K562 (cell line): ENCODE data around the gene AMBRA1. TPM values are rescaled to one million over a fixed set of nuclear protein-coding genes. Genes with fewer than 3 reads are reported as not detected.
A peak's percentile ranks its signal among the peaks of the same experiment; 100 is the strongest.

Experiments
- ELK3 ChIP-seq: fragments of 450-650 bp; formaldehyde crosslinking; IDR thresholded peaks from 2 replicates; pipeline ENCODE4 v1.4.0; 2020; ENCODE audit warnings: mild to moderate bottlenecking
- EZH2 ChIP-seq: IDR thresholded peaks from 2 replicates; pipeline ENCODE4 v1.6.1; 2012; ENCODE audit warnings: low read depth, mild to moderate bottlenecking, inconsistent platforms, low read length, borderline replicate concordance
- LCOR ChIP-seq: sonication (generic); formaldehyde crosslinking; IDR thresholded peaks from 2 replicates; pipeline ENCODE4 v1.8.0; 2022; ENCODE audit warnings: mild to moderate bottlenecking, missing genetic modification reagents
- MYBL2 ChIP-seq, 2 experiments: fragments of 450-650 bp in 1 of 2; sonication (generic) in 1 of 2; formaldehyde crosslinking in 1 of 2; IDR thresholded peaks; 2 replicates each; pipeline versions ENCODE4 v1.6.1 to v1.8.1; 2017 to 2022; ENCODE audit warnings: borderline replicate concordance in 1 of 2, inconsistent platforms in 1 of 2, low read depth in 1 of 2, mild to moderate bottlenecking in 1 of 2, missing genetic modification reagents in 1 of 2, moderate library complexity in 1 of 2
- PPARD ChIP-seq: fragments of 250-450 bp; sonication (Bioruptor Pico); IDR thresholded peaks from 2 replicates; pipeline ENCODE4 v1.8.0; 2022; ENCODE audit warnings: inconsistent platforms, mild to moderate bottlenecking, moderate library complexity
- RHOXF2B ChIP-seq: fragments of 250-450 bp; sonication (Bioruptor Pico); conservative IDR thresholded peaks from 2 replicates; pipeline ENCODE4 v1.5.1; 2021
- RREB1 ChIP-seq: fragments of 250-450 bp; sonication (Bioruptor Pico); IDR thresholded peaks from 2 replicates; pipeline ENCODE4 v1.4.0; 2020
- SRF ChIP-seq, 2 experiments: fragments of 250-450, 450-650 bp in 1 of 2; sonication (Bioruptor Pico) in 1 of 2; sonication (generic) in 1 of 2; formaldehyde crosslinking; IDR thresholded peaks; 2 replicates each; pipeline versions ENCODE4 v1.5.0 to v1.5.1; 2020 to 2022; ENCODE audit warnings: mild to moderate bottlenecking in 1 of 2, missing genetic modification reagents in 1 of 2
- TFAP4 ChIP-seq: sonication (generic); formaldehyde crosslinking; IDR thresholded peaks from 2 replicates; pipeline ENCODE4 v1.8.0; 2022; ENCODE audit warnings: missing genetic modification reagents, mild to moderate bottlenecking, moderate library complexity, borderline replicate concordance
- THAP12 ChIP-seq: fragments of 250-450 bp; sonication (Bioruptor Pico); IDR thresholded peaks from 2 replicates; pipeline ENCODE4 v1.9.0; 2021; ENCODE audit warnings: mild to moderate bottlenecking, inconsistent platforms
- TRIM24 ChIP-seq, 2 experiments: fragments of 450-650 bp; IDR thresholded peaks; 2 replicates each; pipeline ENCODE4 v1.6.1; 2016
- YY1 ChIP-seq, 3 experiments: IDR thresholded peaks; 2 replicates each; pipeline ENCODE4 v1.6.1; 2011; ENCODE audit warnings: low read length in 2 of 3, mild to moderate bottlenecking in 2 of 3, moderate library complexity in 2 of 3, borderline replicate concordance in 1 of 3, control low read depth in 1 of 3, low read depth in 1 of 3; ENCODE audit not compliant: insufficient read depth in 3 of 3, insufficient replicate concordance in 2 of 3, control insufficient read depth in 1 of 3, insufficient read length in 1 of 3; ENCODE audit errors: extremely low read depth in 1 of 3
- ZBTB17 ChIP-seq: fragments of 450-650 bp; formaldehyde crosslinking; IDR thresholded peaks from 2 replicates; pipeline ENCODE4 v1.4.0; 2020; ENCODE audit warnings: mild to moderate bottlenecking
- ZNF23 ChIP-seq: fragments of 250-450 bp; sonication (Bioruptor Pico); IDR thresholded peaks from 2 replicates; pipeline ENCODE4 v1.4.0; 2020; ENCODE audit warnings: mild to moderate bottlenecking
- ZNF766 ChIP-seq: fragments of 200-800 bp; sonication (Bioruptor generic); conservative IDR thresholded peaks from 2 replicates; pipeline ENCODE4 v1.6.1; 2016; ENCODE audit warnings: missing genetic modification characterization, missing compliant biosample characterization
- polyA plus RNA-seq, 8 experiments: library from polyadenylated mRNA; depleted of rRNA in 4 of 8; stranded (reverse) in 5 of 8; unstranded in 3 of 8; fragments of >200 nt; fragmentation: Nextera tagmentation in 2 of 8; fragmentation: Illumina TruSeq in 1 of 8; extraction: Ambion mirVana in 2 of 8; extraction: Trizol in 1 of 8; gene quantifications; 2 replicates each; pipeline versions ENCODE4 v1.2.1 to v1.2.3, GENCODE V29; 2011 to 2014; ENCODE audit warnings: inconsistent platforms in 1 of 8, missing spikeins in 1 of 8
- total RNA-seq, 7 experiments: library from RNA; depleted of rRNA in 6 of 7; stranded (reverse); fragments of >200 nt in 6 of 7; fragmentation: Illumina TruSeq in 2 of 7; extraction: Trizol in 2 of 7; gene quantifications; 2 replicates each; pipeline versions ENCODE4 v1.2.1 to v1.2.3, GENCODE V29; 2011 to 2021; ENCODE audit warnings: low replicate concordance in 1 of 7

Gene AMBRA1
- total and polyA plus RNA-seq, 9 of the 15 experiments (the other 6 are each of a cell fraction or from before 2014, with no cell fraction given): 0.15 to 24.5 (median 13.0) TPM

GRCh38 chr11:46617134-46617971, 23.5 kb upstream of the AMBRA1 start, which contains the start of the genes ATG13 and HARBI1 (continued):
- TF ChIP-seq RREB1 (no peak), SRF (CRISPR knock-in tag; IDR thresholded peaks at IDR 0.05) (0 out of 4 replicates have a peak, but pooled peaks of 1 of the 2 experiments have one; percentile 16), RHOXF2B (CRISPR knock-in tag) (no peak), THAP12 (CRISPR knock-in tag) (no peak; the same call in 1 of the 2 replicates), EZH2 (no peak), MYBL2 (IDR thresholded peaks at IDR 0.05; ENCODE audit: low read depth) (no peak; the same call in 1 of the 2 replicates), MYBL2 (CRISPR knock-in tag; IDR thresholded peaks at IDR 0.05; ENCODE audit: borderline replicate concordance) (no peak), ZBTB17 (CRISPR knock-in tag) (peak; percentile 64; the same call in 1 of the 2 replicates), YY1 (IDR thresholded peaks at IDR 0.05; ENCODE audit: borderline replicate concordance in 1 of 3, control insufficient read depth in 1 of 3, extremely low read depth in 1 of 3, insufficient read depth in 3 of 3, insufficient read length in 1 of 3, insufficient replicate concordance in 2 of 3, low read depth in 1 of 3, low read length in 2 of 3) (peak; percentile 45 to 87 (median 86)), LCOR (CRISPR knock-in tag) (no peak), TRIM24 (IDR thresholded peaks at IDR 0.05) (peak; percentile 5 to 42; a peak in 1 of 4 replicates), ELK3 (CRISPR knock-in tag) (no peak), ZNF766 (CRISPR knock-in tag) (no peak), TFAP4 (peak; percentile 60), PPARD (CRISPR knock-in tag) (no peak), ZNF23 (CRISPR knock-in tag) (no peak)
